ENCODE measurements around the gene KIAA0825. TPM values are rescaled to one million over a fixed set of nuclear protein-coding genes. Genes with fewer than 3 reads are reported as not detected.

The KIAA0825 gene
- total RNA-seq, 1 experiment from 2014 or later = 1.3 TPM

- H3K4me3 Mint-ChIP-seq = no peak overlapping the region
- CTCF ChIA-PET = no interaction called here
- TF ChIP-seq ZBTB21 (CRISPR knock-in tag; IDR thresholded peaks at IDR 0.05; ENCODE audit: borderline replicate concordance) (no peak), NFE2L1 (CRISPR knock-in tag; IDR thresholded peaks at IDR 0.05) (no peak), ZBTB43 (CRISPR knock-in tag; IDR thresholded peaks at IDR 0.05) (no peak), CBFB (CRISPR knock-in tag; IDR thresholded peaks at IDR 0.05; ENCODE audit: low read depth) (no peak), ETV6 (CRISPR knock-in tag; IDR thresholded peaks at IDR 0.05) (no peak), TEAD1 (CRISPR knock-in tag; IDR thresholded peaks at IDR 0.05) (no peak), ZNF532 (CRISPR knock-in tag; IDR thresholded peaks at IDR 0.05; ENCODE audit: borderline replicate concordance) (no peak), SMAD3 (CRISPR knock-in tag; IDR thresholded peaks at IDR 0.05; ENCODE audit: borderline replicate concordance) (no peak), IRF2 (CRISPR knock-in tag; IDR thresholded peaks at IDR 0.05; ENCODE audit: borderline replicate concordance, low read depth) (no peak)
Measured at GRCh38 chr5:94467346-94467953, 151.0 kb downstream of the KIAA0825 start.

GRCh38 chr5:94463739-94464138 lies 154.7 kb downstream of the KIAA0825 start:
- no peaks in the 10 kb centered on the region for H3K36me3 Mint-ChIP-seq
- DNase-seq (ENCODE audit: low spot score) (no peak), ATAC-seq (no peak)
- H3K4me3 Mint-ChIP-seq = no peak overlapping the region
- H3K9me3 Mint-ChIP-seq = no peaks in the 10 kb centered on the region
- peaks cover 12% of the 10 kb centered on the region for H3K4me1 Mint-ChIP-seq
- CTCF ChIA-PET = no interaction called here
- TF ChIP-seq ATF6 (CRISPR knock-in tag; IDR thresholded peaks at IDR 0.05) = no peak
- no peaks in the 10 kb centered on the region for H3K27me3 Mint-ChIP-seq (ENCODE audit: low read depth)
- POLR2A ChIA-PET = no interaction called here
- H3K27ac Mint-ChIP-seq = no peak overlapping the region

More at GRCh38 chr5:94467346-94467953, 151.0 kb downstream of the KIAA0825 start:
- POLR2A ChIA-PET = no interaction called here
- no peaks in the 10 kb centered on the region for H3K36me3 Mint-ChIP-seq
- peak overlapping the region; percentile 14; the same call in 1 of the 2 replicates for H3K27ac Mint-ChIP-seq
- no peak for ATAC-seq
- no peaks in the 10 kb centered on the region for H3K27me3 Mint-ChIP-seq (ENCODE audit: low read depth)
- no peak for DNase-seq (ENCODE audit: low spot score)
- H3K4me1 Mint-ChIP-seq = peaks cover 12% of the 10 kb centered on the region
- H3K9me3 Mint-ChIP-seq = no peaks in the 10 kb centered on the region

GRCh38 chr5:94461131-94461530 lies 157.3 kb downstream of the KIAA0825 start:
- peaks cover 12% of the 10 kb centered on the region for H3K4me1 Mint-ChIP-seq
- no peak overlapping the region for H3K4me3 Mint-ChIP-seq
- ChIA-PET CTCF (interaction anchor here (2.1 kb wide), 1 partner anchor 277 kb away, joined by 5 read pairs; no protein-coding TSS in a partner anchor), POLR2A (no interaction called here)
- H3K9me3 Mint-ChIP-seq = no peaks in the 10 kb centered on the region
- no peak for ATAC-seq
- H3K27ac Mint-ChIP-seq = no peak overlapping the region
- no peaks in the 10 kb centered on the region for H3K27me3 Mint-ChIP-seq (ENCODE audit: low read depth)
- no peaks in the 10 kb centered on the region for H3K36me3 Mint-ChIP-seq
- no peak for DNase-seq (ENCODE audit: low spot score)
- TF ChIP-seq ATF6 (CRISPR knock-in tag; IDR thresholded peaks at IDR 0.05) (no peak), CTCF (IDR thresholded peaks at IDR 0.05) (no peak), JAZF1 (CRISPR knock-in tag; IDR thresholded peaks at IDR 0.05) (no peak), FOXP4 (CRISPR knock-in tag; IDR thresholded peaks at IDR 0.05) (no peak)
